Peyer's patch (tissue), 4 donors: ENCODE results near the gene BTN2A1.

Experiments
- CTCF ChIP-seq, 6 experiments: fragments of 450-650 bp in 4 of 6; fragments of 200-600 bp in 2 of 6; sonication (generic) in 1 of 6; IDR thresholded peaks; one replicate each; pipeline ENCODE4 v1.5.1; 2017 to 2019; ENCODE audit warnings: antibody characterized with exemption in 6 of 6, mild to moderate bottlenecking in 3 of 6, moderate library complexity in 1 of 6
- POLR2A ChIP-seq, 2 donors: fragments of 450-650 bp; IDR thresholded peaks; one replicate each; pipeline ENCODE4 v1.5.1; 2017; ENCODE audit warnings: antibody characterized with exemption in 2 of 2, mild to moderate bottlenecking in 2 of 2, moderate library complexity in 2 of 2

- TF ChIP-seq POLR2A (IDR thresholded peaks at IDR 0.05) = no peak
- no peak for TF ChIP-seq CTCF (IDR thresholded peaks at IDR 0.05)
Observed at GRCh38 chr6:26497610-26498009, 39.9 kb downstream of the BTN2A1 start.
